Endothelial cell (in vitro differentiated cells): ENCODE results near the gene JMJD6. TPM values are rescaled to one million over a fixed set of nuclear protein-coding genes. Genes with fewer than 3 reads are reported as not detected.

Experiments
- DNase-seq: peaks from one replicate; pipeline ENCODE4 v3.0.0; 2021; ENCODE audit warnings: low spot score
- H3K27ac Mint-ChIP-seq: one replicate; pipeline ENCODE4 v1.8.0; 2021; ENCODE audit warnings: mixed read lengths, inconsistent platforms; ENCODE audit not compliant: unreplicated experiment
- H3K27me3 Mint-ChIP-seq: one replicate; pipeline ENCODE4 v1.8.0; 2021; ENCODE audit warnings: mild to moderate bottlenecking, moderate library complexity, mixed read lengths, inconsistent platforms; ENCODE audit not compliant: unreplicated experiment
- H3K36me3 Mint-ChIP-seq: one replicate; pipeline ENCODE4 v1.8.0; 2021; ENCODE audit warnings: mild to moderate bottlenecking, low read depth, mixed read lengths, inconsistent platforms; ENCODE audit not compliant: unreplicated experiment
- H3K4me1 Mint-ChIP-seq: one replicate; pipeline ENCODE4 v1.8.0; 2021; ENCODE audit warnings: mild to moderate bottlenecking, mixed read lengths, inconsistent platforms; ENCODE audit not compliant: unreplicated experiment
- H3K4me3 Mint-ChIP-seq: one replicate; pipeline ENCODE4 v1.8.0; 2021; ENCODE audit warnings: mild to moderate bottlenecking, mixed read lengths, inconsistent platforms; ENCODE audit not compliant: unreplicated experiment
- H3K9me3 Mint-ChIP-seq: one replicate; pipeline ENCODE4 v1.8.0; 2021; ENCODE audit warnings: mixed read lengths, inconsistent platforms; ENCODE audit not compliant: unreplicated experiment
- CTCF ChIP-seq: fragments of 200-600 bp; sonication (generic); IDR thresholded peaks from one replicate; pipeline ENCODE4 v1.5.0; 2021; ENCODE audit warnings: antibody characterized with exemption; ENCODE audit not compliant: unreplicated experiment
- total RNA-seq: library from RNA; stranded (reverse); fragmentation: NEBNext Ultra II Directional; extraction: Animal tissue kit (Norgen Biotek cat#: 25700); gene quantifications from one replicate; pipeline ENCODE4 v1.2.1, GENCODE V29; 2021; ENCODE audit not compliant: unreplicated experiment

The JMJD6 gene
- total RNA-seq, 1 donor from 2014 or later: 25.6 TPM

GRCh38 chr17:76720941-76721340 lies 5.5 kb downstream of the JMJD6 start:
- no peak for DNase-seq
- no peaks in the 10 kb centered on the region for H3K9me3 Mint-ChIP-seq
- peaks cover 7% of the 10 kb centered on the region for H3K4me1 Mint-ChIP-seq
- peaks cover 31% of the 10 kb centered on the region for H3K36me3 Mint-ChIP-seq
- H3K27me3 Mint-ChIP-seq: peaks cover 2% of the 10 kb centered on the region
- H3K27ac Mint-ChIP-seq: no peak overlapping the region
- no peak for TF ChIP-seq CTCF
- no peak overlapping the region for H3K4me3 Mint-ChIP-seq

- no peak for DNase-seq
Measured at GRCh38 chr17:76720211-76720610, 6.2 kb downstream of the JMJD6 start.

GRCh38 chr17:76718516-76718915 lies 7.9 kb downstream of the JMJD6 start:
- H3K27me3 Mint-ChIP-seq: peaks cover 2% of the 10 kb centered on the region
- H3K4me3 Mint-ChIP-seq: no peak overlapping the region
- no peaks in the 10 kb centered on the region for H3K4me1 Mint-ChIP-seq
- no peaks in the 10 kb centered on the region for H3K9me3 Mint-ChIP-seq
- no peak for DNase-seq
- no peak overlapping the region for H3K27ac Mint-ChIP-seq
- TF ChIP-seq CTCF: no peak
- peaks cover 47% of the 10 kb centered on the region for H3K36me3 Mint-ChIP-seq

More at GRCh38 chr17:76720211-76720610, 6.2 kb downstream of the JMJD6 start:
- H3K4me1 Mint-ChIP-seq: peaks cover 2% of the 10 kb centered on the region
- H3K9me3 Mint-ChIP-seq: no peaks in the 10 kb centered on the region
- no peak for TF ChIP-seq CTCF
- peaks cover 2% of the 10 kb centered on the region for H3K27me3 Mint-ChIP-seq
- H3K27ac Mint-ChIP-seq: no peak overlapping the region
- peaks cover 35% of the 10 kb centered on the region for H3K36me3 Mint-ChIP-seq
- H3K4me3 Mint-ChIP-seq: no peak overlapping the region

GRCh38 chr17:76716839-76717215 lies 9.6 kb downstream of the JMJD6 start:
- Mint-ChIP-seq H3K9me3 (no peaks in the 10 kb centered on the region), H3K36me3 (peaks cover 49% of the 10 kb centered on the region)
- no peak for DNase-seq

More at GRCh38 chr17:76716839-76717215, 9.6 kb downstream of the JMJD6 start:
- Mint-ChIP-seq H3K27me3 (peaks cover 2% of the 10 kb centered on the region), H3K27ac (no peak overlapping the region), H3K4me3 (no peak overlapping the region), H3K4me1 (peaks cover under 1% of the 10 kb centered on the region)
- no peak for TF ChIP-seq CTCF
